SU-DHL-6 (cell line): ENCODE data around the gene ATP6V1G2.

Source experiments
- EZH2phosphoT487 ChIP-seq: fragments of 200-600 bp; sonication (generic), shearing (Covaris generic); conservative IDR thresholded peaks from 2 replicates; pipeline ENCODE4 v1.6.1; 2018; ENCODE audit warnings: mild to moderate bottlenecking, antibody characterized with exemption, low read length, moderate library complexity, mixed read lengths
- TF ChIP-seq, protein P1 (sequence below): fragments of 200-600 bp; sonication (generic); IDR thresholded peaks from one replicate; pipeline ENCODE4 v1.5.1; 2017; ENCODE audit warnings: antibody characterized with exemption, mild to moderate bottlenecking, low read length, moderate library complexity; ENCODE audit not compliant: insufficient read depth, poor library complexity, severe bottlenecking

DNA sequence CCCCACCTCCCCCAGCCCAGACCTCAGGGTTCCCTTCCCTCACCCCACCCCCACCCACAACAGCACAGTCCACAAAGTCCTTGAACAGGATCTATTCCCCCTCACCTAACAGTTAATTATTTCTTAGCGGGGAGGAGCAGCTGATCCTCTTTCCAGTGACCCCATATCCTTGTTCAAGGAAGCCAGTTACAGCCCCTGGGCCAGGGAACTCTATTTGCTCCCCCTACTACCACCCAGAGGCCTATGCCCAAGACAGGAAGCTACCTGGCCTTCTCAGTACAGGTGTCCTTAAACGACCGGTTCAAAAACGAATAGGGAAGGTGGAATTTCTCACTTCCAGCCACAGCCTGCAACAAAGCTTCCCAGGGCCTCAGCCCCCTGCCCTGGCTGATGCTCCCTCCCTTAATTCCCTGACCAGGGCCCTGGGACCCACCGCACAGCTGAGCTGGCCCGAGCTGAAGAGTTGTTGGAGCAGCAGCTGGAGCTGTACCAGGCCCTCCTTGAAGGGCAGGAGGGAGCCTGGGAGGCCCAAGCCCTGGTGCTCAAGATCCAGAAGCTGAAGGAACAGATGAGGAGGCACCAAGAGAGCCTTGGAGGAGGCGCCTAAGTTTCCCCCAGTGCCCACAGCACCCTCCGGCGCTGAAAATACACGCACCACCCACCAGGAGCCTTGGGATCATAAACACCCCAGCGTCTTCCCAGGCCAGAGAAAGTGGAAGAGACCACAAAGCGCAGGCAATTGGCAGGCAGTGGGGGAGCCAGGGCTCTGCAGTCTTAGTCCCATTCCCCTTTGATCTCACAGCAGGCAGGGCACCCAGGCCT, 16.9 kb downstream of the ATP6V1G2 start:
- TF ChIP-seq EZH2phosphoT487 = no peak
- TF ChIP-seq, protein P1, sequence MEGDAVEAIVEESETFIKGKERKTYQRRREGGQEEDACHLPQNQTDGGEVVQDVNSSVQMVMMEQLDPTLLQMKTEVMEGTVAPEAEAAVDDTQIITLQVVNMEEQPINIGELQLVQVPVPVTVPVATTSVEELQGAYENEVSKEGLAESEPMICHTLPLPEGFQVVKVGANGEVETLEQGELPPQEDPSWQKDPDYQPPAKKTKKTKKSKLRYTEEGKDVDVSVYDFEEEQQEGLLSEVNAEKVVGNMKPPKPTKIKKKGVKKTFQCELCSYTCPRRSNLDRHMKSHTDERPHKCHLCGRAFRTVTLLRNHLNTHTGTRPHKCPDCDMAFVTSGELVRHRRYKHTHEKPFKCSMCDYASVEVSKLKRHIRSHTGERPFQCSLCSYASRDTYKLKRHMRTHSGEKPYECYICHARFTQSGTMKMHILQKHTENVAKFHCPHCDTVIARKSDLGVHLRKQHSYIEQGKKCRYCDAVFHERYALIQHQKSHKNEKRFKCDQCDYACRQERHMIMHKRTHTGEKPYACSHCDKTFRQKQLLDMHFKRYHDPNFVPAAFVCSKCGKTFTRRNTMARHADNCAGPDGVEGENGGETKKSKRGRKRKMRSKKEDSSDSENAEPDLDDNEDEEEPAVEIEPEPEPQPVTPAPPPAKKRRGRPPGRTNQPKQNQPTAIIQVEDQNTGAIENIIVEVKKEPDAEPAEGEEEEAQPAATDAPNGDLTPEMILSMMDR = no peak
